Measurements from ENCODE around the gene MUL1. TPM values are rescaled to one million over a fixed set of nuclear protein-coding genes. Genes with fewer than 3 reads are reported as not detected.
"Not testable (repeated sequence)": the region's sequence is repeated elsewhere in the genome, so short reads cannot be mapped to it uniquely, and the experiment has no call there.

Gene MUL1
- total RNA-seq, 2 donors from 2014 or later = 23.3 to 30.6 TPM

- no peak overlapping the region for H3K27ac Mint-ChIP-seq
- no peaks in the 10 kb centered on the region for H3K9me3 Mint-ChIP-seq
- H3K4me1 Mint-ChIP-seq (ENCODE audit: low read depth in 2 of 2) = peaks cover 2% of the 10 kb centered on the region in 2 donors
- ATAC-seq (no peak), DNase-seq (ENCODE audit: low spot score) (no peak)
- H3K36me3 Mint-ChIP-seq = no peaks in the 10 kb centered on the region
- H3K27me3 Mint-ChIP-seq = no peaks in the 10 kb centered on the region
- no peak overlapping the region for H3K4me3 Mint-ChIP-seq
Observed at GRCh38 chr1:20499105-20499504, 8.8 kb downstream of the MUL1 start.

- no peak for ATAC-seq
- Mint-ChIP-seq H3K4me3 (no peak overlapping the region), H3K27ac (no peak overlapping the region), H3K4me1 (ENCODE audit: low read depth in 2 of 2) (no peaks in the 10 kb centered on the region), H3K27me3 (no peaks in the 10 kb centered on the region), H3K9me3 (no peaks in the 10 kb centered on the region), H3K36me3 (no peaks in the 10 kb centered on the region)
- no peak for DNase-seq (ENCODE audit: low spot score)
Observed at GRCh38 chr1:20498116-20498515, 9.8 kb downstream of the MUL1 start.

GRCh38 chr1:20497506-20497905 lies 10.4 kb downstream of the MUL1 start:
- H3K4me1 Mint-ChIP-seq (ENCODE audit: low read depth in 2 of 2) = no peaks in the 10 kb centered on the region
- H3K9me3 Mint-ChIP-seq = no peaks in the 10 kb centered on the region
- no peak overlapping the region for H3K4me3 Mint-ChIP-seq
- DNase-seq (ENCODE audit: low spot score) (no peak), ATAC-seq (no peak)
- no peaks in the 10 kb centered on the region for H3K36me3 Mint-ChIP-seq
- peaks cover 0 to 3% of the 10 kb centered on the region in 2 donors for H3K27me3 Mint-ChIP-seq
- H3K27ac Mint-ChIP-seq = no peak overlapping the region

- H3K4me1 Mint-ChIP-seq (ENCODE audit: low read depth in 2 of 2); H3K4me3 Mint-ChIP-seq; DNase-seq (ENCODE audit: low spot score); H3K36me3 Mint-ChIP-seq; H3K9me3 Mint-ChIP-seq; ATAC-seq; H3K27me3 Mint-ChIP-seq; H3K27ac Mint-ChIP-seq: not testable (repeated sequence)
Observed at GRCh38 chr1:20496725-20497383, 11.1 kb downstream of the MUL1 start.

- H3K4me1 Mint-ChIP-seq (ENCODE audit: low read depth in 2 of 2) = no peaks in the 10 kb centered on the region
- H3K36me3 Mint-ChIP-seq = no peaks in the 10 kb centered on the region
- peaks cover 0 to 3% of the 10 kb centered on the region in 2 donors for H3K27me3 Mint-ChIP-seq
- peak in 1 of 2 donors; percentile 10 for ATAC-seq
- H3K4me3 Mint-ChIP-seq = no peak overlapping the region
- no peak overlapping the region for H3K27ac Mint-ChIP-seq
- no peak for DNase-seq (ENCODE audit: low spot score)
- no peaks in the 10 kb centered on the region for H3K9me3 Mint-ChIP-seq
Observed at GRCh38 chr1:20496241-20496661, 11.7 kb downstream of the MUL1 start.

GRCh38 chr1:20495661-20496060 lies 12.3 kb downstream of the MUL1 start:
- Mint-ChIP-seq H3K36me3 (no peaks in the 10 kb centered on the region), H3K4me1 (ENCODE audit: low read depth in 2 of 2) (no peaks in the 10 kb centered on the region), H3K9me3 (no peaks in the 10 kb centered on the region), H3K27me3 (peaks cover 0 to 3% of the 10 kb centered on the region in 2 donors), H3K4me3 (no peak overlapping the region), H3K27ac (no peak overlapping the region)
- DNase-seq (ENCODE audit: low spot score) = no peak
- no peak for ATAC-seq

- no peak for DNase-seq (ENCODE audit: low spot score)
- Mint-ChIP-seq H3K4me3 (no peak overlapping the region), H3K4me1 (ENCODE audit: low read depth in 2 of 2) (no peaks in the 10 kb centered on the region), H3K27ac (no peak overlapping the region), H3K9me3 (no peaks in the 10 kb centered on the region), H3K27me3 (peaks cover 4 to 7% of the 10 kb centered on the region in 2 donors), H3K36me3 (no peaks in the 10 kb centered on the region)
- ATAC-seq = no peak
Observed at GRCh38 chr1:20494609-20495311, 13.2 kb downstream of the MUL1 start.

- Mint-ChIP-seq H3K36me3 (no peaks in the 10 kb centered on the region), H3K4me1 (ENCODE audit: low read depth in 2 of 2) (no peaks in the 10 kb centered on the region), H3K27ac (no peak overlapping the region), H3K9me3 (no peaks in the 10 kb centered on the region), H3K4me3 (no peak overlapping the region), H3K27me3 (peaks cover 11% of the 10 kb centered on the region in 2 donors)
- DNase-seq (ENCODE audit: low spot score) (peak; percentile 86), ATAC-seq (peak; percentile 65 to 67)
Observed at GRCh38 chr1:20493839-20494608, 13.9 kb downstream of the MUL1 start.

GRCh38 chr1:20493309-20493708 lies 14.6 kb downstream of the MUL1 start:
- ATAC-seq (no peak), DNase-seq (ENCODE audit: low spot score) (no peak)
- H3K4me1 Mint-ChIP-seq (ENCODE audit: low read depth in 2 of 2) = no peaks in the 10 kb centered on the region
- no peaks in the 10 kb centered on the region for H3K9me3 Mint-ChIP-seq
- H3K27ac Mint-ChIP-seq = no peak overlapping the region
- H3K27me3 Mint-ChIP-seq = peaks cover 17 to 18% of the 10 kb centered on the region in 2 donors
- no peak overlapping the region for H3K4me3 Mint-ChIP-seq
- H3K36me3 Mint-ChIP-seq = no peaks in the 10 kb centered on the region

GRCh38 chr1:20492751-20493150 lies 15.2 kb downstream of the MUL1 start:
- Mint-ChIP-seq H3K36me3 (no peaks in the 10 kb centered on the region), H3K4me1 (ENCODE audit: low read depth in 2 of 2) (no peaks in the 10 kb centered on the region), H3K27ac (no peak overlapping the region), H3K9me3 (no peaks in the 10 kb centered on the region), H3K27me3 (peaks cover 22 to 23% of the 10 kb centered on the region in 2 donors), H3K4me3 (no peak overlapping the region)
- ATAC-seq (no peak), DNase-seq (ENCODE audit: low spot score) (no peak)

GRCh38 chr1:20491866-20492265 lies 16.1 kb downstream of the MUL1 start:
- Mint-ChIP-seq H3K4me1 (ENCODE audit: low read depth in 2 of 2) (peaks cover 0 to 4% of the 10 kb centered on the region in 2 donors), H3K27me3 (peaks cover 28 to 30% of the 10 kb centered on the region in 2 donors), H3K27ac (no peak overlapping the region), H3K36me3 (no peaks in the 10 kb centered on the region), H3K4me3 (no peak overlapping the region), H3K9me3 (no peaks in the 10 kb centered on the region)
- ATAC-seq = no peak
- DNase-seq (ENCODE audit: low spot score) = no peak

- no peak overlapping the region for H3K4me3 Mint-ChIP-seq
- H3K36me3 Mint-ChIP-seq = no peaks in the 10 kb centered on the region
- H3K9me3 Mint-ChIP-seq = no peaks in the 10 kb centered on the region
- H3K4me1 Mint-ChIP-seq (ENCODE audit: low read depth in 2 of 2) = peaks cover 0 to 4% of the 10 kb centered on the region in 2 donors
- DNase-seq (ENCODE audit: low spot score) (no peak), ATAC-seq (no peak)
- H3K27ac Mint-ChIP-seq = no peak overlapping the region
- peaks cover 28 to 30% of the 10 kb centered on the region in 2 donors for H3K27me3 Mint-ChIP-seq
Observed at GRCh38 chr1:20491178-20491577, 16.8 kb downstream of the MUL1 start.

GRCh38 chr1:20487236-20487590 lies 20.7 kb downstream of the MUL1 start:
- DNase-seq (ENCODE audit: low spot score) (no peak), ATAC-seq (no peak)
- Mint-ChIP-seq H3K4me1 (ENCODE audit: low read depth in 2 of 2) (peaks cover 0 to 18% of the 10 kb centered on the region in 2 donors), H3K4me3 (peak overlapping the region; percentile 22), H3K27me3 (peaks cover 43 to 53% of the 10 kb centered on the region in 2 donors), H3K27ac (no peak overlapping the region), H3K9me3 (no peaks in the 10 kb centered on the region), H3K36me3 (peaks cover 5% of the 10 kb centered on the region)
